ENCODE results near the gene EIF4B.

Gene EIF4B

DNA sequence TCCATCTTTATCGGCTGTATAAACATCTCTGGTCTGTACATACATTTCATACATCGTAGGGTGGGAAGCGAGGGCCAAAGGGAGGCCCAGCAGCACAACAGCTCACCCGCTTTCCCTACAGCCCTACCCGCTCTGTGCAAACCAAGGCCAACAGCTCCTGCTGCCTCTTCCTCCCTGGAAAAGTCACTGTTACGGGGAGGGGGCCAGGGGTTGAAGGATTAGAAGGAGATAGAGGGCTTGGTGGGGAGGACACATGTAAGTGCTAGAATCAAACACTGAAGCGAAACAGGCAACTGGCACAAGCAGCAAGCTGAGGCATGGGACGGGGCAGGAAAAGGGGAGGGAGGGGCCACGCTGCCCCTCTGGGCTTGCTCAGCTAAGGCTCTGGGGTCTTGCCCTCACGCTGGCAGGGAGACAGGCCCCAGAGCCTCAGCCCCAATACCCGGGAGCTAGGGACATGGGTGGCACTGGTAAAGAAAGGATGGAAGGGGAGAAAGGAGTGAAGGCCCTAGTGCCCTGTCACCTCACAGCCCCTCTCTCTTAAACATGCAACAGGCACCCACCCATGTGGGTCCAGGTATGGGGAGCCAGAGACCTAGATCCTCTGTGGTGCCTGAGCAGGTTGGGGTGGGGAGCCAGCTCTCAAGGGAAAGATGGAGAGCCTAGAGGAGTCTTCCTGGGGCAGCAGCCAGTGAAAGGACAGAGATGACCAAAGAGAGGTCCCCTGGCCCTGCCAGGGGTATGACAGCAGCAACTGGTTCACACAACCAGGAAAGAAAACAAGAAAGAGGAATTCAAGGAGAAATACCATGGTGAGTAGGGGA lies 58.6 kb downstream of the EIF4B start:
- H2AFZ ChIP-seq (ENCODE audit: low read length): no peak overlapping the region
- no peaks in the 10 kb centered on the region for H3K9me2 ChIP-seq (ENCODE audit: low read depth, low read length)
- H3K79me2 ChIP-seq (ENCODE audit: insufficient read depth, low read length): no peaks in the 10 kb centered on the region
- H3K9me3 ChIP-seq (ENCODE audit: low read length): no peaks in the 10 kb centered on the region
- TF ChIP-seq EZH2 (IDR thresholded peaks at IDR 0.05; ENCODE audit: borderline replicate concordance, low read length) (no peak), CTCF (IDR thresholded peaks at IDR 0.05; ENCODE audit: low read length) (no peak)
- peaks cover 10% of the 10 kb centered on the region for H3K4me1 ChIP-seq (ENCODE audit: insufficient read depth, low read length, severe bottlenecking)
- no peak overlapping the region for H3K9ac ChIP-seq (ENCODE audit: low read length)
- H3K4me3 ChIP-seq (ENCODE audit: low read depth, low read length, poor library complexity, severe bottlenecking): no peak overlapping the region
- peaks cover 26% of the 10 kb centered on the region for H3K36me3 ChIP-seq (ENCODE audit: insufficient read depth, low read length)
- H3F3A ChIP-seq (ENCODE audit: insufficient read depth, low read length): no peaks in the 10 kb centered on the region
- H3K4me2 ChIP-seq (ENCODE audit: low read length): no peak overlapping the region
- no peak overlapping the region for H3K27ac ChIP-seq (ENCODE audit: low read depth, low read length, poor library complexity, severe bottlenecking)
- no peaks in the 10 kb centered on the region for H4K20me1 ChIP-seq (ENCODE audit: insufficient read depth, low read length)
- H3K27me3 ChIP-seq (ENCODE audit: insufficient read depth, low read length): peaks cover 7% of the 10 kb centered on the region; the same call in 1 of the 2 replicates

- H3K4me2 ChIP-seq (ENCODE audit: low read length): no peak overlapping the region
Measured at GRCh38 chr12:53065470-53065869, 59.2 kb downstream of the EIF4B start.

More at GRCh38 chr12:53065470-53065869, 59.2 kb downstream of the EIF4B start:
- Histone ChIP-seq H3K9ac (ENCODE audit: low read length) (no peak overlapping the region), H3K27ac (ENCODE audit: low read depth, low read length, poor library complexity, severe bottlenecking) (no peak overlapping the region), H3K9me2 (ENCODE audit: low read depth, low read length) (no peaks in the 10 kb centered on the region), H3K9me3 (ENCODE audit: low read length) (no peaks in the 10 kb centered on the region), H4K20me1 (ENCODE audit: insufficient read depth, low read length) (no peaks in the 10 kb centered on the region), H3K36me3 (ENCODE audit: insufficient read depth, low read length) (peaks cover 26% of the 10 kb centered on the region), H2AFZ (ENCODE audit: low read length) (no peak overlapping the region), H3K79me2 (ENCODE audit: insufficient read depth, low read length) (no peaks in the 10 kb centered on the region), H3K4me1 (ENCODE audit: insufficient read depth, low read length, severe bottlenecking) (peaks cover 10% of the 10 kb centered on the region), H3K4me3 (ENCODE audit: low read depth, low read length, poor library complexity, severe bottlenecking) (no peak overlapping the region), H3K27me3 (ENCODE audit: insufficient read depth, low read length) (peaks cover under 1% of the 10 kb centered on the region; the same call in 1 of the 2 replicates), H3F3A (ENCODE audit: insufficient read depth, low read length) (no peaks in the 10 kb centered on the region)
- TF ChIP-seq CTCF (IDR thresholded peaks at IDR 0.05; ENCODE audit: low read length) (no peak), EZH2 (IDR thresholded peaks at IDR 0.05; ENCODE audit: borderline replicate concordance, low read length) (no peak)
